Common myeloid progenitor, CD34-positive (primary cell): ENCODE measurements around the gene BICD1.

Source experiments
- CTCF ChIA-PET: fragments of 350-600 bp; sonication (Branson Sonifier 250); formaldehyde crosslinking; loops from one replicate; lab custom pipeline; 2021; ENCODE audit warnings: antibody characterized with exemption; lab: Charles Lee
- POLR2A ChIA-PET: fragments of 350-600 bp; sonication (Branson Sonifier 250); formaldehyde crosslinking; loops from one replicate; lab custom pipeline; 2021; ENCODE audit warnings: antibody characterized with exemption; lab: Charles Lee
- DNase-seq, 3 donors: peaks; one replicate each; pipeline versions ENCODE4 v3.0.0 to v3.0.0-alpha.2; 2013
- H3K27ac ChIP-seq, 2 experiments: 1 replicate in 1 of 2; 2 replicates in 1 of 2; pipeline ENCODE4 v1.7.0; 2013; ENCODE audit warnings: inconsistent platforms in 2 of 2, low read length in 2 of 2, mild to moderate bottlenecking in 2 of 2, low read depth in 1 of 2, moderate library complexity in 1 of 2; ENCODE audit not compliant: severe bottlenecking in 2 of 2, insufficient read depth in 1 of 2, poor library complexity in 1 of 2
- H3K27me3 ChIP-seq, 5 experiments: replicated peaks in 2 of 5; 1 replicate in 3 of 5; 2 replicates in 2 of 5; pipeline versions ENCODE4 v1.6.1 to v1.7.0; 2013; ENCODE audit warnings: low read length in 4 of 5, mild to moderate bottlenecking in 2 of 5, moderate library complexity in 2 of 5, inconsistent platforms in 1 of 5; ENCODE audit not compliant: insufficient read depth in 5 of 5, control insufficient read depth in 4 of 5
- H3K36me3 ChIP-seq, 4 experiments: 1 replicate in 2 of 4; 2 replicates in 2 of 4; pipeline versions ENCODE4 v1.6.1 to v1.7.0; 2013; ENCODE audit warnings: low read length in 3 of 4, control low read depth in 1 of 4, mild to moderate bottlenecking in 1 of 4; ENCODE audit not compliant: control insufficient read depth in 4 of 4, insufficient read depth in 4 of 4
- H3K4me1 ChIP-seq, 4 experiments: 1 replicate in 3 of 4; 2 replicates in 1 of 4; pipeline versions ENCODE4 v1.6.1 to v1.7.1; 2013; ENCODE audit warnings: low read length in 3 of 4, mild to moderate bottlenecking in 3 of 4, control low read depth in 1 of 4, inconsistent platforms in 1 of 4, moderate library complexity in 1 of 4; ENCODE audit not compliant: control insufficient read depth in 4 of 4, insufficient read depth in 4 of 4; ENCODE audit errors: control extremely low read depth in 1 of 4
- H3K4me3 ChIP-seq, 7 experiments: 1 replicate in 4 of 7; 2 replicates in 3 of 7; pipeline versions ENCODE4 v1.5.1 to v1.7.0; 2013; ENCODE audit warnings: mild to moderate bottlenecking in 7 of 7, low read length in 6 of 7, moderate library complexity in 6 of 7, inconsistent platforms in 2 of 7, low read depth in 2 of 7, control low read depth in 1 of 7; ENCODE audit not compliant: insufficient read depth in 4 of 7, control insufficient read depth in 1 of 7; ENCODE audit errors: extremely low read depth in 1 of 7
- H3K9me3 ChIP-seq, 5 experiments: 1 replicate in 4 of 5; 2 replicates in 1 of 5; pipeline versions ENCODE4 v1.6.1 to v1.7.1; 2013; ENCODE audit warnings: low read length in 4 of 5, mild to moderate bottlenecking in 2 of 5, inconsistent platforms in 1 of 5, low read depth in 1 of 5, moderate library complexity in 1 of 5; ENCODE audit not compliant: control insufficient read depth in 4 of 5, insufficient read depth in 2 of 5; ENCODE audit errors: control extremely low read depth in 1 of 5
- WGBS: methylation state at CpG from one replicate; pipeline ENCODE4 v1.1.5; 2013; ENCODE audit not compliant: insufficient coverage; 5-methylcytosine and 5-hydroxymethylcytosine counted together

Gene BICD1

DNA sequence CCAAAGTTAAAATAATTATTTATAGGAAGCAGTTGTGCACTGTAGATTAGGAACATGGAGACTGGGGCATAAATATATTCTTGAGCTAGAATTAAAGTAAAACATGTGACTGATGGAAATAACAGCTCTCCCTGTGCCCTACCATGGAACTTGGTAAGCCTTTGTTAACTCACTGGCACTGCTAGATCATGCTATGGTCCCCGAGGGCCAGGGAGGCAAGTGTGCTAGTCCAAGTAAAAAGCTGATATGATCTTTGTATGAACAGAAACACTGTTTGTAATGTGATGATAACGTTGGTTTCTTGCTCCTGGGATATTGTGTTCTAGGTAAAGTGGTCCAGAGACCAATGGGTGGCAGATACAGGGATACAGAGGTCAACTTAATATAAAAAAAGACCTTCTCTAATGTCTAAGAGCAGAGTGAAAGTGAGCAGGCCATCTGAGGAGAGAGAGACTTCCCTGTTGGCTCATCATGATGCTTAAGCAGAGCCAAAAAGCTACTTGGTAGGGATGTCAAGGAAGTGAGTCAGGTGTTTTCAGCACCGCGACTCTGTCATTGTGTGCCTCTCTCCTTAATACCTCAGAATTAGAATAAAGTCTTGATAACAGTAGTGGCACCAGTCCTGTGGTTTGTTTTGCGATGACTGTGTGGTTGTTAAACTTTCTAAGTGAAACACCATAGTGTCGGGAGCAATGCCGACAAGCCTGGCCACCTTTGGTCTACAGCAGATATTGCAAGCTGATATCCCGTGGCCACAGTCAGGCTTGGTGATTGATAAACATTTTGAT is 27.6 kb downstream of the BICD1 start:
- POLR2A ChIA-PET, result no interaction called here
- H3K27ac ChIP-seq, result peak overlapping the region; percentile 58 to 71
- 9% methylated on average over 6 of the region's 8 CpGs for WGBS

GRCh38 chr12:32135967-32136366 is 29.3 kb downstream of the BICD1 start:
- Histone ChIP-seq H3K9me3 (no peaks in the 10 kb centered on the region), H3K27me3 (no peaks in the 10 kb centered on the region), H3K4me1 (peaks cover 4 to 26% (median 22%) of the 10 kb centered on the region in 4 experiments), H3K4me3 (no peak overlapping the region), H3K27ac (no peak overlapping the region), H3K36me3 (no peaks in the 10 kb centered on the region)
- ChIA-PET CTCF (no interaction called here), POLR2A (no interaction called here)
- no peak for DNase-seq
- 100% methylated on average over 2 of the region's 2 CpGs for WGBS

More for the DNA sequence above, 27.6 kb downstream of the BICD1 start:
- Histone ChIP-seq H3K36me3 (no peaks in the 10 kb centered on the region), H3K4me3 (peak overlapping the region in 4 of 7 experiments; percentile 40 to 61 (median 45)), H3K4me1 (peaks cover 4 to 15% (median 14%) of the 10 kb centered on the region in 4 experiments), H3K27me3 (no peaks in the 10 kb centered on the region), H3K9me3 (no peaks in the 10 kb centered on the region)
- CTCF ChIA-PET, result interaction anchor here (0.6 to 2.6 kb wide), 9 partner anchors 10 to 172 kb away, joined by 3 to 11 read pairs (median 4); partner anchors contain the start of gene BICD1
- DNase-seq, result peak; percentile 79 to 95 (median 94)

- H3K27ac ChIP-seq, result no peak overlapping the region
- no peaks in the 10 kb centered on the region for H3K9me3 ChIP-seq
- ChIA-PET POLR2A (no interaction called here), CTCF (interaction anchor here (0.9 kb wide), 1 partner anchor 439 kb away, joined by 3 read pairs; no protein-coding TSS in a partner anchor)
- no peaks in the 10 kb centered on the region for H3K36me3 ChIP-seq
- H3K27me3 ChIP-seq, result no peaks in the 10 kb centered on the region
- 71% methylated on average over 3 of the region's 4 CpGs for WGBS
- DNase-seq, result no peak
- H3K4me3 ChIP-seq, result no peak overlapping the region
- H3K4me1 ChIP-seq, result peaks cover 4 to 26% (median 22%) of the 10 kb centered on the region in 4 experiments
These were observed 29.8 kb downstream of the BICD1 start for GRCh38 chr12:32136404-32136803.

DNA sequence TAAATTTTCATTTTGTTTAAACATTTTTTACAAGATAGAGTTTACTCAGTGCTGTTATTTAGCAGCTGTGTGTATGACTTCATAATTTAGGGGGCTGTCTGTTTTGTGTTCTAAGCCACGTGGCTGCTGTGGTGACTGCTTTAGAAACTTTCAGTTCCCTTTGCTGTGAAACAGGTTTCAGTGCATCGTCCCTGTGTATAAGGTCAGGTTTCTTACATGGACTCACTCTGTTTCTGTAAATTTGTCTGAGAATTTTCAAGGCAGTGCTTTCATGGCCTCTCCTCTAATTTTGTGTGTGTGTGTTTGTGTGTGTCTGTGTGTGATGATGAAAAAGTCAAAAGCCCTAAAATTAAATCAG is 32.4 kb downstream of the BICD1 start:
- 0% methylated on average over 1 of the region's 2 CpGs for WGBS
- no peaks in the 10 kb centered on the region for H3K9me3 ChIP-seq
- DNase-seq, result peak; percentile 52 to 87 (median 80)
- POLR2A ChIA-PET, result no interaction called here
- no peaks in the 10 kb centered on the region for H3K36me3 ChIP-seq
- H3K4me3 ChIP-seq, result peak overlapping the region in 6 of 7 experiments; percentile 58 to 85 (median 66)
- no peaks in the 10 kb centered on the region for H3K27me3 ChIP-seq
- H3K4me1 ChIP-seq, result peaks cover 4 to 23% (median 19%) of the 10 kb centered on the region in 4 experiments
- CTCF ChIA-PET, result interaction anchor here (0.6 to 1.4 kb wide), 4 partner anchors 30 to 284 kb away, joined by 3 to 5 read pairs (median 4); no protein-coding TSS in a partner anchor
- peak overlapping the region in 1 of 2 experiments; percentile 36 for H3K27ac ChIP-seq

DNA sequence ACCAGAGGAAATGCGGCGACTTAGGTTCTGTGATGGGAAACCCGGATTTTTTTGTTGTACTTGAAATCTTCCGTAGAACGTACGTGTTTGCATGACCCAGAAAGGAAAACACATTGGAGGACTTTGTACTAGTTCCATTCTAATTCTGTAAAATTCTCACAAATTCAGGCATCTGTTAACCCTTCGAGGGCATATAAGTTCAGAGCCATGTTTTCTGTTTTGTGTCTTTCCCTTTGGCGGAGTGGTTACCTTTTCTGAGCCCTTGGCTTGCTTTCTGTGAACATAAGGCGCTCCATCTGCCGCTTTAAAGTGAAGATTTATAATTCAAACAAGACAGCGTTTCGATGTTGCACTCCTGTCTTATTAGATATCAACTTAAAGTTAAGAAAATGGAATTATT is 34.2 kb downstream of the BICD1 start:
- Histone ChIP-seq H3K27me3 (no peaks in the 10 kb centered on the region), H3K27ac (no peak overlapping the region), H3K9me3 (no peaks in the 10 kb centered on the region), H3K4me3 (no peak overlapping the region), H3K4me1 (peaks cover 4 to 22% (median 11%) of the 10 kb centered on the region in 4 experiments), H3K36me3 (no peaks in the 10 kb centered on the region)
- WGBS, result over 99% methylated on average over 8 of the region's 12 CpGs
- no peak for DNase-seq
- POLR2A ChIA-PET, result no interaction called here
- CTCF ChIA-PET, result interaction anchor here (1.2 kb wide), 1 partner anchor 168 kb away, joined by 3 read pairs; no protein-coding TSS in a partner anchor

DNA sequence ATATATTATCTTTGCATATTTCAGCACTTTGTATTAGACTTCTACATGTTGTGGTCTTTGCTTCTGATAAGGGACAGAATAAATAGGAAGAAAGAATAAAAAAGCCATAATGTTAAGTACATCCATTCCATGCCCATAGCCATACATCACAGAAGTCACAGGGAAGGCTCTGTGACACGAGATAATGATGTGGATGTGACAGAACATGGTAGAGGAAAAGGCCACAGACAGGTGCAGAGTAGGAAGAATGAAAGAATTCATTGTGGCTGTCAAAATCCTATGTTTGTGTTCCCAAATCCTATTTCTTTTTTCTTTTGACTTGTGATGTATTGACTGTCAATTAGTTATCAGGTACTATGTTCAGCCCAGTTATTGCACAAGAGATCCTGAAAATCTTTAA is 38.4 kb downstream of the BICD1 start:
- WGBS, result 38% methylated on average over 1 of the region's 1 CpG
- Histone ChIP-seq H3K27me3 (no peaks in the 10 kb centered on the region), H3K4me1 (peaks cover 0 to 13% (median 3%) of the 10 kb centered on the region in 4 experiments), H3K9me3 (peaks cover 0 to 8% (median 4%) of the 10 kb centered on the region in 5 experiments), H3K36me3 (peaks cover 0 to 5% (median 2%) of the 10 kb centered on the region in 4 experiments), H3K27ac (no peak overlapping the region), H3K4me3 (no peak overlapping the region)
- POLR2A ChIA-PET, result no interaction called here
- no peak for DNase-seq
- CTCF ChIA-PET, result interaction anchor here (0.6 to 1.1 kb wide), 2 partner anchors 10 to 57 kb away, joined by 3 to 4 read pairs; no protein-coding TSS in a partner anchor
